Measurements from ENCODE around the gene AKAP10. TPM values are rescaled to one million over a fixed set of nuclear protein-coding genes. Genes with fewer than 3 reads are reported as not detected.

Gene AKAP10
- total RNA-seq, 1 experiment from 2014 or later, result 36.8 TPM

- TF ChIP-seq CTCF (conservative IDR thresholded peaks at IDR 0.05; ENCODE audit: low read depth, low read length), result no peak
- intact Hi-C loops (cut with micrococcal nuclease; ENCODE audit: unreplicated experiment), result loop anchor here (5.0 kb wide), 1 partner anchor 139 kb away; the partner anchor contains the start of gene SPECC1
- Histone ChIP-seq H3K27me3 (replicated peaks; ENCODE audit: insufficient read depth, low read depth, low read length, poor library complexity) (no peaks in the 10 kb centered on the region), H3K27ac (ENCODE audit: low read depth, low read length, poor library complexity, severe bottlenecking) (peak overlapping the region; percentile 85), H3K36me3 (ENCODE audit: insufficient read depth, low read length, poor library complexity, severe bottlenecking) (no peaks in the 10 kb centered on the region), H3K9me3 (ENCODE audit: low read depth, low read length, poor library complexity, severe bottlenecking) (no peaks in the 10 kb centered on the region), H3K4me3 (ENCODE audit: low read depth, low read length, poor library complexity, severe bottlenecking) (peak overlapping the region; percentile 95), H3K4me1 (ENCODE audit: insufficient read depth, low read length, poor library complexity, severe bottlenecking) (peaks cover 4% of the 10 kb centered on the region)
- POLR2A ChIA-PET (ENCODE audit: low non-redundant PET), result no interaction called here
- CTCF ChIA-PET, result no interaction called here
- no TSS peak for BruUV-seq (replicated peaks)
- no peak for DNase-seq (ENCODE audit: low spot score)
Measured at GRCh38 chr17:19868079-19868395, 109.6 kb downstream of the AKAP10 start.

- Histone ChIP-seq H3K9me3 (ENCODE audit: low read depth, low read length, poor library complexity, severe bottlenecking) (no peaks in the 10 kb centered on the region), H3K4me3 (ENCODE audit: low read depth, low read length, poor library complexity, severe bottlenecking) (peak within 1 kb of the TSS; percentile 95), H3K36me3 (ENCODE audit: insufficient read depth, low read length, poor library complexity, severe bottlenecking) (no peaks in the 10 kb centered on the region), H3K4me1 (ENCODE audit: insufficient read depth, low read length, poor library complexity, severe bottlenecking) (peaks cover 4% of the 10 kb centered on the region), H3K27me3 (replicated peaks; ENCODE audit: insufficient read depth, low read depth, low read length, poor library complexity) (no peaks in the 10 kb centered on the region), H3K27ac (ENCODE audit: low read depth, low read length, poor library complexity, severe bottlenecking) (peak within 1 kb of the TSS; percentile 85)
- intact Hi-C loops (cut with micrococcal nuclease; ENCODE audit: unreplicated experiment), result loop anchor here (5.0 kb wide), 1 partner anchor 140 kb away; the partner anchor contains the start of gene SPECC1
- peak; percentile 84 for DNase-seq (ENCODE audit: low spot score)
- CTCF ChIA-PET, result no interaction called here
- POLR2A ChIA-PET (ENCODE audit: low non-redundant PET), result no interaction called here
- TF ChIP-seq CTCF (conservative IDR thresholded peaks at IDR 0.05; ENCODE audit: low read depth, low read length), result 0 out of 2 replicates have a peak, but pooled peaks have one; percentile 7
- no peak for TF ChIP-seq EZH2 (IDR thresholded peaks at IDR 0.05; ENCODE audit: borderline replicate concordance, low read depth, low read length, poor library complexity, severe bottlenecking)
- BruUV-seq (replicated peaks), result no TSS peak
Measured at GRCh38 chr17:19867329-19868078, 110.1 kb downstream of the AKAP10 start, which contains the start of gene ULK2. ULK2 (minus strand) TSS chr17:19867936; CDS start chr17:19867417, 519 bp downstream.

- peaks cover 4% of the 10 kb centered on the region for H3K4me1 ChIP-seq (ENCODE audit: insufficient read depth, low read length, poor library complexity, severe bottlenecking)
- no TSS peak for BruUV-seq (replicated peaks)
- POLR2A ChIA-PET (ENCODE audit: low non-redundant PET), result no interaction called here
- no peaks in the 10 kb centered on the region for H3K36me3 ChIP-seq (ENCODE audit: insufficient read depth, low read length, poor library complexity, severe bottlenecking)
- CTCF ChIA-PET, result no interaction called here
- H3K27me3 ChIP-seq (replicated peaks; ENCODE audit: insufficient read depth, low read depth, low read length, poor library complexity), result no peaks in the 10 kb centered on the region
- peak; percentile 74 for DNase-seq (ENCODE audit: low spot score)
- peak overlapping the region; percentile 85 for H3K27ac ChIP-seq (ENCODE audit: low read depth, low read length, poor library complexity, severe bottlenecking)
- peak; percentile 37; the same call in 1 of the 2 replicates for TF ChIP-seq CTCF (conservative IDR thresholded peaks at IDR 0.05; ENCODE audit: low read depth, low read length)
- no peak for TF ChIP-seq EZH2 (IDR thresholded peaks at IDR 0.05; ENCODE audit: borderline replicate concordance, low read depth, low read length, poor library complexity, severe bottlenecking)
- no peaks in the 10 kb centered on the region for H3K9me3 ChIP-seq (ENCODE audit: low read depth, low read length, poor library complexity, severe bottlenecking)
- H3K4me3 ChIP-seq (ENCODE audit: low read depth, low read length, poor library complexity, severe bottlenecking), result peak overlapping the region; percentile 95
- intact Hi-C loops (cut with micrococcal nuclease; ENCODE audit: unreplicated experiment), result loop anchor here (5.0 kb wide), 1 partner anchor 140 kb away; the partner anchor contains the start of gene SPECC1
Measured at GRCh38 chr17:19867079-19867328, 110.6 kb downstream of the AKAP10 start.
